ENCODE results near the gene NTM.
"Not testable (repeated sequence)": the region's sequence is repeated elsewhere in the genome, so short reads cannot be mapped to it uniquely, and the experiment has no call there.

Gene NTM

DNA sequence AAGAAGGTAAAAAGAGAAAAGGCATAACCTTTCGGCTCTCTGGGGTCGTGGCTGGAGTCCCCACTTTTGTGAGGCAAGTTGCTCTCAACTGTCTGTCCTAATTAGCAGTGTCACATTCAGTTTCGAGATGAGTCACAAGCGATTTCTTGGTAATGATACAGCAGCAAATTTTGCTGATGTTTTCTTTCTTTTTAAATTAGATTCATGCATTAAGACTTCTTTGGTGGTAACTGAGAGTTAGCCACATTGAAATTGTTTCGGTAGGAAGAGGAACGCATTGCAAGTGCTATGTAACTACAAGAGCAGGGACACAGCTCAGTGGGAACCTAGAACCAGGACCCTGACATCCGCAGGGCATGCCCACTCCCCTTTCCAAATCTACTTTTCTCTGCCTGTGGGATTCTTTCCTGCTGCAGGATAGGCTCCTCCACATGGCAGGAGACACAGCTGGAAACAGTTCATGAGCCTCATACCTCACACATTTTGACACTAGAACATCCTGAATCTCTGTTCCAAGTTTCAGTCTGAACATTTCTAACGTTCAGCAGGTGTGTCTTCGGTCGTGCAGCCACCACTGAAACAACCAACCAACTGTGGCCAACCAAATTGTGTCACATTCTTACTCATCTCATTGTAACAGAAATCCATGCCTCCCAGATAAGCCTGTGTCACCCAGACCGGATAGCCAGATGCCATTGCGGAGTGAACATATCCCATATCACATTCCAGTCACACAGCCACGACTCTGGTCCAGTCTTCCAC is 987.6 kb downstream of the NTM start:
- DNase-seq: no peak

DNA sequence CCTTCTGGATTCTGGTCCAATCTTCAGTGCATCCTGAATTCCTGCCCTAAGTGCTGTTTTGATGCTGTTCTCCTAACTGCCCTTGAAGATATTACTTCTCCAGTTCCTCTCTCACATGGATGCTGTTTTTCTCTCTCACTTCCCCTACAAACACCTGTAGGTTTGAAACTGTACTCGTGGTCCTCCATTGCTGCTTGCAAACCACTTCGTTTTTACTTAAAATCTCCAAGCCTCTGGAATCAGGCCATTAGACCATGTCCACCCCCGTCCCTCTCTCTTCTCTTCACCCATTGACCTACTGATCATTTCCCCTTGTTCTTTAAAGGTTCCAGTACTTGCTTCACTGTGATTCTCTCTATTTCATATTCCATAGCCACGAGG is 988.1 kb downstream of the NTM start:
- no peak for DNase-seq

DNA sequence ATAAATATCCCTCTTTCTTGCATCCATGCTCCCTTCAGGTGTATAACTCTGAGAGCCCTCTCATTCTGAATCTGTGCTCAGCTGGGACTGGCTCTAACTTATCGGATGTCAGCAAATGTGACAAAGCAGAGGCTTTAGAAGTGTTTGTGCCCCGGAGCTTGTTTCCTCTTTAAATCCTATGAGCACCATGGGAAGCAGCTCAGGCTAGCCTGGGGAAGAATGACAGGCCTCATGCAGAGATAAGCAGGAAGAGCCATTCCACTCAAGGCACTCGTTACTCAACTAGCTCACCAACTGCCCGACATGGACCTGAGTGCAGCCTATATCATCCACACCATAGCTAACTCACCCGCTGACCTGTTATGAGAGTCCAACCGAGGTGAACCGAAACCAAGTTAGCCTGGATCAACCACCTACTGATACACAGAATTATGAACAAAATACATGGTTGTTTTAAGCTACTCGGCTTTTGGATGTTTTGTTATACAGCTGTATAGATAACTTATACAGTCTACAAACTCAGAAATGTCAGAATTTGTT is 990.7 kb downstream of the NTM start:
- DNase-seq: no peak

DNA sequence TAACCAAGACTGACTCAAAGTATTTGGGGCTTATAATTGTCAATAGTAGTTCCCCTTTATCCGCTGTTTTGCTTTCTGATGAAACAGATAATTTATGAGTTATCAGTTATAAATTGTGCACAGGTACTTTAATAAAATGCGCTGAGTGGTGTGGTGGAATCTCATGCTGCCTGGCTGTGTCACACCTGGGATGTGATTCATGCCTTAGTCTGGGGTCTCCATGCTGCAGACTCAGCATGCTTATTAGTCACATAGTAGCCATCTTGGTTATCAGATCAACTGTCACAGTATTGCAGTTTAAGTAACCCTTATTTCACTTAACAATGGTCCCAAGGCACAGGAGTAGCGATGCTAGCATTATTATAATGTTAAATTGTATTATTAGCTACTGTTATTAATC is 995.2 kb downstream of the NTM start:
- DNase-seq: no peak

DNA sequence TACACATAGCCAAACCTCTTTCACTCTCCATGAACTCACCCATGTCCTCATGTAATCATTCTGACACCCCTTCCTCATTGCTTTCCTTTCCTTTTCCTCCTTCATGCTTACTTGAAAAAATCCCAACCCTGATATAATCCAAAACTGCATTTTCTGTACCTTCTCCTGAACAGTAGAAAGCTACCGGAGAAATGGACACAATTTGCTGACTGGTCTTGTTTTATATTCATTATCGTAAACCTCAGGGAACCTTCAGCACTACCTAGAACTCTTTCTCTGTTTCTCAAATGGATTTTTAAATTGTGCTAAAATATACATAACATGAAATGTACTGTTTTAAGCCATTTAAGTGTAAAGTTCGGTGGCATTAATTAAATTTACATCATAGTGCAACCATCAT is 996.9 kb downstream of the NTM start:
- no peak for DNase-seq

DNA sequence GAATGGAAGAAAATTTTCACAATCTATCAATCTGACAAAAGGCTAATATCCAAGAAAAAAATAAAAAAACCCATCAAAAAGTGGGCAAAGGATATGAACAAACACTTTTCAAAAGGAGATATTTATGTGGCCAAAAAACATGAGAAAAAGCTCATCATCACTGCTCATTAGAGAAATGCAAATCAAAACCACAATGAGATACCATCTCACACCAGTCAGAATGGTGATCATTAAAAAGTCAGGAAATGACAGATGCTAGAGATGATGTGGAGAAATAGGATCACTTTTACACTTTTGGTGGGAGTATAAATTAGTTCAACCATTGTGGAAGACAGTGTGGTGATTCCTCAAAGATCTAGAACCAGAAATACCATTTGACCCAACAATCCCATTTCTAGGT is 999.7 kb downstream of the NTM start:
- DNase-seq: not testable (repeated sequence)

DNA sequence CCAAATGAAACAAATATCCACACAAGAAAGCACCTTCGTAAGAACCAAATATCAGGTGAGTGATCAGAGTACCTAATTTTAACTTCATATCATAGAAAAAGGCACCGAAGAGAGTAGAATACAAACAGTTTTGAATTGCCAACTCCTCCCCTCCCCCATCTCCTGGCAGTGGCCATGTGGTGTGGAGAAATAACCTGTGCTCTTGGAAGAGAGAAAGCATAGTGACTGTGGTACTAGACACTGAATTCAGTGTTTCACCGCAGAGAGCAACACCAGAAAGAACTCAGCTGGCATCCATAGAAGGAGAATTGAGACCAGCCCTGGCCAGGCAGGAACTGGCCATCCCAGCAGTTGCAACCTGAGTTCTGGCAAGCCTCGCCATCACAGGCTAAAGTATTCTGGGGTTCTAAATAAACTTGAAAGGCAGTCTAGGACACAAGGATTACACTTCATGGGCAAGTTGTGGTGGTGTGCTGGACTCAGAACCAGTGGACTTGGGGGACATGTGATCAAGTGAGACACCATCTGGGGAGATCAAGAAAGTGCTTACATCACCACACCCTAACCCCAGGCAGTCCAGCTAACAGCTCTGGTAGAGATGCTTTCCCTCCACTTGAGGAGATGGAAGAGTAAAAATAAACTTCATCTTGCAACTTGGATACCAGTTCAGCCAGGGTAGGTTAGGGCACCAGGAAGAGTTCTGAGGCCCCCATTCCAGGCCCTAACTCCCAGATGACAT is 1003.2 kb downstream of the NTM start:
- DNase-seq: no peak

DNA sequence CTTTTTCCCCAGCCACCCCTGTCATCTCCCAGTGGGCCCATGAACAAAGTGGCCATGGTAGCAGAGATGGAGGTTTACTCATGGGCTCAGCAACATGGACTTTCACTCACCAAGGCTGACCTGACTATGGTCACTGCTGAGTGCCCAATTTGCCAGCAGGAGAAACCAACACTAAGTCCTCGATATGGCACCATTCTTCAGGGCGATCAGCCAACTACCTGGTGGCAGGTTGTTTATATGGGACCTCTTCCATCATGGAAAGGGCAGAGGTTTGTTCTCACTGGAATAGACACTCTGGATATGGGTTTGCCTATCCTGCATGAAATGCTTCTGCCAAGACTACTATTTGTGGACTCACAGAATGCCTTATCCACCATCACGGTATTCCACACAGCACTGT is 1009.1 kb downstream of the NTM start:
- DNase-seq: no peak

Measured in activated naive CD4-positive, alpha-beta T cell treated with Interleukin-2 at 50 U/mL for 16 hours (primary cell).